ENCODE data around the gene ZNF22.

Gene ZNF22

DNA sequence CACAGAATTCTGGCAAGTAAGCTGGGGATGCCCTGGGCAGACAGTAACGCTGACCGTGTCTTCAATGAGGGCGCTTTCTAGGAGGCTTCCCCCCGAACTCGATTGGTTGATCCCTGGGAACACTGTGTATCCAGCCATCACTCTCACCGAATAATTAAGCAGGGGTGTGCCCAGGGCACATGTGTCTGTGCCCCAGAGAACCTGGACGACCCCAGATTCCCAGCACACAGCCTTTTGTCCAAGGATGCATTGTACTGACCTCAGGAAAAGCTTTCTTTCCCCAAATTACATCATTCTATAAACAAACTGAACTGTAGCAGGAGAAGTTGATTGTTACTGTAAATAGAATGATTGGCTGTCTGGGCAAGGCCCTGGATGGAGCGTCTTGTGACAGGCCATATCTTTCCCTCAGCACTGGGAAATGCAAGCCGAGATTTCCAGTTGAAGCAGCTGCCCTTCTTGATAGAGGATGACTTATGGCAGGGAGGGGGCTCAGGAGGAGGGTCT is 15.5 kb upstream of the ZNF22 start:
- H3K27me3 ChIP-seq (ENCODE audit: insufficient read depth, low read length): no peaks in the 10 kb centered on the region
- H3K79me2 ChIP-seq (ENCODE audit: control insufficient read depth, insufficient read depth, low read length, unreplicated experiment): no peaks in the 10 kb centered on the region
- no peak overlapping the region for H3K27ac ChIP-seq (ENCODE audit: low read depth, low read length)
- no peak overlapping the region for H2AFZ ChIP-seq (ENCODE audit: low read length, unreplicated experiment)
- H3K4me1 ChIP-seq (ENCODE audit: control insufficient read depth, insufficient read depth, low read length, unreplicated experiment): peaks cover 29% of the 10 kb centered on the region
- H3K4me3 ChIP-seq (ENCODE audit: low read depth, low read length): no peak overlapping the region
- H3K36me3 ChIP-seq (ENCODE audit: insufficient read depth, low read length): no peaks in the 10 kb centered on the region

DNA sequence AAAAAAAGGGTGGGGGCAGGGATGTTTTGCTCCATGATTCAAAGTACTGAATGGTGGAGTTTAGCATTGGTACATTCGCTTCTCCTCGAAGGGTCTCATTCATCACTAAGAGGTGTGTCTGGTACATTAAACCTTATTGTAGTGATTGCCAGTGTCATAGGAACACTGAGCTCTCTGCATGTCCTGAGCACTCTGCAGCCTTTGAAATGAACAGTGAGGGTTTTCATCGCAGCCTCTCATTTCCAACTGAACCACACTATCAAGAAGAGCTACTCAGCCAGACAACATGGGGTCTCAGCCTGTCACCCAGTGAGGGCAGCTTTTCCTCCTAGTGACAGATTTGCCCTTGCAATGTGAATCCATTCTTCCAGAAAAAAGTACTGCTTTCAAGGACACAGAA is 14.5 kb upstream of the ZNF22 start:
- no peak overlapping the region for H2AFZ ChIP-seq (ENCODE audit: low read length, unreplicated experiment)
- no peaks in the 10 kb centered on the region for H3K36me3 ChIP-seq (ENCODE audit: insufficient read depth, low read length)
- peaks cover 20% of the 10 kb centered on the region for H3K4me1 ChIP-seq (ENCODE audit: control insufficient read depth, insufficient read depth, low read length, unreplicated experiment)
- H3K27me3 ChIP-seq (ENCODE audit: insufficient read depth, low read length): no peaks in the 10 kb centered on the region
- no peak overlapping the region for H3K4me3 ChIP-seq (ENCODE audit: low read depth, low read length)
- H3K27ac ChIP-seq (ENCODE audit: low read depth, low read length): no peak overlapping the region
- H3K79me2 ChIP-seq (ENCODE audit: control insufficient read depth, insufficient read depth, low read length, unreplicated experiment): no peaks in the 10 kb centered on the region

GRCh38 chr10:44986670-44987069 is 14.1 kb upstream of the ZNF22 start:
- no peak overlapping the region for H2AFZ ChIP-seq (ENCODE audit: low read length, unreplicated experiment)
- peaks cover 16% of the 10 kb centered on the region for H3K4me1 ChIP-seq (ENCODE audit: control insufficient read depth, insufficient read depth, low read length, unreplicated experiment)
- H3K27ac ChIP-seq (ENCODE audit: low read depth, low read length): no peak overlapping the region
- H3K79me2 ChIP-seq (ENCODE audit: control insufficient read depth, insufficient read depth, low read length, unreplicated experiment): no peaks in the 10 kb centered on the region
- H3K36me3 ChIP-seq (ENCODE audit: insufficient read depth, low read length): no peaks in the 10 kb centered on the region
- H3K4me3 ChIP-seq (ENCODE audit: low read depth, low read length): no peak overlapping the region
- no peaks in the 10 kb centered on the region for H3K27me3 ChIP-seq (ENCODE audit: insufficient read depth, low read length)

- no peaks in the 10 kb centered on the region for H3K79me2 ChIP-seq (ENCODE audit: control insufficient read depth, insufficient read depth, low read length, unreplicated experiment)
- no peaks in the 10 kb centered on the region for H3K36me3 ChIP-seq (ENCODE audit: insufficient read depth, low read length)
These were observed 11.7 kb upstream of the ZNF22 start for GRCh38 chr10:44988957-44989585.

GRCh38 chr10:44989597-44990301 is 11.0 kb upstream of the ZNF22 start:
- Histone ChIP-seq H3K4me1 (ENCODE audit: control insufficient read depth, insufficient read depth, low read length, unreplicated experiment) (peaks cover 13% of the 10 kb centered on the region), H3K27ac (ENCODE audit: low read depth, low read length) (no peak overlapping the region), H3K4me3 (ENCODE audit: low read depth, low read length) (no peak overlapping the region), H3K27me3 (ENCODE audit: insufficient read depth, low read length) (no peaks in the 10 kb centered on the region), H3K79me2 (ENCODE audit: control insufficient read depth, insufficient read depth, low read length, unreplicated experiment) (no peaks in the 10 kb centered on the region), H2AFZ (ENCODE audit: low read length, unreplicated experiment) (no peak overlapping the region), H3K36me3 (ENCODE audit: insufficient read depth, low read length) (no peaks in the 10 kb centered on the region)

More at GRCh38 chr10:44988957-44989585, 11.7 kb upstream of the ZNF22 start:
- Histone ChIP-seq H3K4me1 (ENCODE audit: control insufficient read depth, insufficient read depth, low read length, unreplicated experiment) (peaks cover 6% of the 10 kb centered on the region), H3K27me3 (ENCODE audit: insufficient read depth, low read length) (no peaks in the 10 kb centered on the region), H3K27ac (ENCODE audit: low read depth, low read length) (no peak overlapping the region), H2AFZ (ENCODE audit: low read length, unreplicated experiment) (no peak overlapping the region), H3K4me3 (ENCODE audit: low read depth, low read length) (no peak overlapping the region)

- Histone ChIP-seq H3K4me1 (ENCODE audit: control insufficient read depth, insufficient read depth, low read length, unreplicated experiment) (peaks cover 18% of the 10 kb centered on the region), H3K27me3 (ENCODE audit: insufficient read depth, low read length) (no peaks in the 10 kb centered on the region), H3K4me3 (ENCODE audit: low read depth, low read length) (no peak overlapping the region), H3K79me2 (ENCODE audit: control insufficient read depth, insufficient read depth, low read length, unreplicated experiment) (no peaks in the 10 kb centered on the region), H3K27ac (ENCODE audit: low read depth, low read length) (no peak overlapping the region), H2AFZ (ENCODE audit: low read length, unreplicated experiment) (no peak overlapping the region), H3K36me3 (ENCODE audit: insufficient read depth, low read length) (no peaks in the 10 kb centered on the region)
These were observed 10.4 kb upstream of the ZNF22 start for GRCh38 chr10:44990302-44990655.

- Histone ChIP-seq H3K27me3 (ENCODE audit: insufficient read depth, low read length) (no peaks in the 10 kb centered on the region), H3K4me3 (ENCODE audit: low read depth, low read length) (no peak overlapping the region), H2AFZ (ENCODE audit: low read length, unreplicated experiment) (no peak overlapping the region), H3K27ac (ENCODE audit: low read depth, low read length) (no peak overlapping the region), H3K36me3 (ENCODE audit: insufficient read depth, low read length) (no peaks in the 10 kb centered on the region), H3K4me1 (ENCODE audit: control insufficient read depth, insufficient read depth, low read length, unreplicated experiment) (peaks cover 25% of the 10 kb centered on the region), H3K79me2 (ENCODE audit: control insufficient read depth, insufficient read depth, low read length, unreplicated experiment) (no peaks in the 10 kb centered on the region)
These were observed 9.8 kb upstream of the ZNF22 start for GRCh38 chr10:44990965-44991364.

DNA sequence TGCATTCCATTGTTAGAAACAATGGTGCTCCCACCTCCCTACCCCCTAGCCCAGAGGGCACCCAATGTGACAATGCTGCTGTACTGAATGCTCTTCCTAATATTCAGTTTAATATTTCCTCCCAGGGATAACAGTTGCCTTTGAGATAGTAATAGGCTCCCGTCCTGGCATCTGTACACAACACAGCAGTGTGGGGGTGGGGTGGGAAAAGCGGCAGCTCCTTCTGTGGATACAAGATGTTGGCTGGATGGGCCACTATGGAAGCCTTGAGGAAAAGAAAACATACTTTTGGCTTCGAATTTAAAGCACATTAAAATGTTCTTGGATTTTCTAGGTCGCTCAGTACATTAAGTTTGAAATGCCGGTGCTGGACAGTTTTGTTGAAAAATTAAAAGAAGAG is 9.2 kb upstream of the ZNF22 start:
- H3K4me1 ChIP-seq (ENCODE audit: control insufficient read depth, insufficient read depth, low read length, unreplicated experiment): peaks cover 31% of the 10 kb centered on the region

GRCh38 chr10:44992070-44992731 is 8.5 kb upstream of the ZNF22 start:
- Histone ChIP-seq H2AFZ (ENCODE audit: low read length, unreplicated experiment) (no peak overlapping the region), H3K36me3 (ENCODE audit: insufficient read depth, low read length) (no peaks in the 10 kb centered on the region), H3K4me3 (ENCODE audit: low read depth, low read length) (no peak overlapping the region), H3K27me3 (ENCODE audit: insufficient read depth, low read length) (no peaks in the 10 kb centered on the region), H3K79me2 (ENCODE audit: control insufficient read depth, insufficient read depth, low read length, unreplicated experiment) (no peaks in the 10 kb centered on the region), H3K4me1 (ENCODE audit: control insufficient read depth, insufficient read depth, low read length, unreplicated experiment) (peaks cover 36% of the 10 kb centered on the region), H3K27ac (ENCODE audit: low read depth, low read length) (no peak overlapping the region)

More for the DNA sequence above, 9.2 kb upstream of the ZNF22 start:
- Histone ChIP-seq H2AFZ (ENCODE audit: low read length, unreplicated experiment) (no peak overlapping the region), H3K27me3 (ENCODE audit: insufficient read depth, low read length) (no peaks in the 10 kb centered on the region), H3K27ac (ENCODE audit: low read depth, low read length) (no peak overlapping the region), H3K36me3 (ENCODE audit: insufficient read depth, low read length) (no peaks in the 10 kb centered on the region), H3K79me2 (ENCODE audit: control insufficient read depth, insufficient read depth, low read length, unreplicated experiment) (no peaks in the 10 kb centered on the region), H3K4me3 (ENCODE audit: low read depth, low read length) (no peak overlapping the region)

DNA sequence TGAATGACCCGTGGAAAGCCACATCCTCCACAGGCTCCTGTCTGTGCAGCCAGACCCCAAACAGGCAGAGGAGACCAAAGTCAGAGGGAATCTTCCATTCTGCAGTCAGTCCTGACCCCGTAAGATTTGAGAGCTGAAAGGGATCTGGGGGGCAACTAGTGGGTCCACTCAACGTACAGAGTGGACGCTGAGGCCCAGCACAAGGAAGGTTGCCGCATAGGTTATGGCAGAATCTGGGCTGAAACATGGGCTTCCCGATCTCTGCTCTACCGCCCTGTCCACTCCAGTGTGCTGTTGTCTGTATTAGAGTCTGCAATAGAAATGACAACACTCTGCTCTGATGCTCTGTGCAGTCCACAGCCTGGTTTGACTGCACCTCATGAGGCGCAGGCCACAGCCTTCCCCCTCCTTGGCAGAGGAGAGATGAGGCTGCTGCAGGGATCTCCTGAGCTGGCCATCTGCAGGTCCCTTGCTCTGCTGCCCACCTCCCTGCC is 7.9 kb upstream of the ZNF22 start:
- H3K4me1 ChIP-seq (ENCODE audit: control insufficient read depth, insufficient read depth, low read length, unreplicated experiment): peaks cover 36% of the 10 kb centered on the region
- H3K36me3 ChIP-seq (ENCODE audit: insufficient read depth, low read length): no peaks in the 10 kb centered on the region
- H2AFZ ChIP-seq (ENCODE audit: low read length, unreplicated experiment): no peak overlapping the region
- H3K4me3 ChIP-seq (ENCODE audit: low read depth, low read length): no peak overlapping the region
- no peaks in the 10 kb centered on the region for H3K79me2 ChIP-seq (ENCODE audit: control insufficient read depth, insufficient read depth, low read length, unreplicated experiment)
- no peak overlapping the region for H3K27ac ChIP-seq (ENCODE audit: low read depth, low read length)
- no peaks in the 10 kb centered on the region for H3K27me3 ChIP-seq (ENCODE audit: insufficient read depth, low read length)

Measured in ACC112 (cell line).